T follicular helper cell (primary cell): Measurements from ENCODE around the gene KYAT1.
A peak's percentile ranks its signal among the peaks of the same experiment; 100 is the strongest.

Experiments
- DNase-seq: peaks from one replicate; pipeline ENCODE4 v3.0.0-alpha.2; 2020; ENCODE audit warnings: low read depth

The KYAT1 gene

GRCh38 chr9:128908372-128908771 lies 26.6 kb upstream of the KYAT1 start:
- DNase-seq = no peak

GRCh38 chr9:128906741-128907140 lies 25.0 kb upstream of the KYAT1 start:
- DNase-seq = no peak

GRCh38 chr9:128905964-128906363 lies 24.2 kb upstream of the KYAT1 start:
- DNase-seq = no peak

- DNase-seq = no peak
Measured at GRCh38 chr9:128903871-128904620, 22.3 kb upstream of the KYAT1 start.

GRCh38 chr9:128903079-128903461 lies 21.3 kb upstream of the KYAT1 start:
- DNase-seq = no peak

- peak; percentile 83 for DNase-seq
Measured at GRCh38 chr9:128902351-128903078, 20.8 kb upstream of the KYAT1 start.

- no peak for DNase-seq
Measured at GRCh38 chr9:128901822-128902221, 20.1 kb upstream of the KYAT1 start.

GRCh38 chr9:128901379-128901778 lies 19.6 kb upstream of the KYAT1 start:
- DNase-seq = no peak

GRCh38 chr9:128899566-128900322 lies 18.0 kb upstream of the KYAT1 start:
- no peak for DNase-seq

GRCh38 chr9:128898845-128899565 lies 17.3 kb upstream of the KYAT1 start:
- DNase-seq = no peak

- DNase-seq = no peak
Measured at GRCh38 chr9:128898382-128898781, 16.6 kb upstream of the KYAT1 start.

GRCh38 chr9:128895556-128895955 lies 13.8 kb upstream of the KYAT1 start:
- no peak for DNase-seq

GRCh38 chr9:128894764-128895163 lies 13.0 kb upstream of the KYAT1 start:
- DNase-seq = no peak

GRCh38 chr9:128893354-128893753 lies 11.6 kb upstream of the KYAT1 start:
- no peak for DNase-seq

- DNase-seq = no peak
Measured at GRCh38 chr9:128892221-128892921, 10.6 kb upstream of the KYAT1 start.

GRCh38 chr9:128891321-128892220 lies 9.8 kb upstream of the KYAT1 start:
- DNase-seq = no peak

GRCh38 chr9:128887914-128888350 lies 6.2 kb upstream of the KYAT1 start:
- no peak for DNase-seq

GRCh38 chr9:128887049-128887448 lies 5.3 kb upstream of the KYAT1 start:
- no peak for DNase-seq

- no peak for DNase-seq
Measured at GRCh38 chr9:128886211-128886891, 4.6 kb upstream of the KYAT1 start.

GRCh38 chr9:128885798-128886197 lies 4.0 kb upstream of the KYAT1 start:
- DNase-seq = no peak
